OCI-LY3 (cell line): Measurements from ENCODE around the gene ITIH3.

Experiments used
- CTCF ChIP-seq: fragments of 200-600, 300-600 bp; sonication (generic); IDR thresholded peaks from 2 replicates; pipeline ENCODE4 v1.5.1; 2014; ENCODE audit warnings: antibody characterized with exemption, low read length, low read depth
- EZH2phosphoT487 ChIP-seq: fragments of 200-600 bp; shearing (Covaris generic); IDR thresholded peaks from 2 replicates; pipeline ENCODE4 v1.6.1; 2018; ENCODE audit warnings: antibody characterized with exemption, mixed run types, low read depth

GRCh38 chr3:52754373-52754772 lies 40.2 kb upstream of the ITIH3 start:
- TF ChIP-seq CTCF (no peak), EZH2phosphoT487 (no peak)
